Lung (tissue), 12 donors: Measurements from ENCODE around the gene TAGLN. TPM values are rescaled to one million over a fixed set of nuclear protein-coding genes. Genes with fewer than 3 reads are reported as not detected.
A peak's percentile ranks its signal among the peaks of the same experiment; 100 is the strongest.
"Not testable (repeated sequence)": the region's sequence is repeated elsewhere in the genome, so short reads cannot be mapped to it uniquely, and the experiment has no call there.

Experiments
- ATAC-seq: fragments of 200-7000 bp; cut with Tn5 transposase; one replicate; pipeline ENCODE4 v1.9.1; 2020; ENCODE audit warnings: moderate number of reproducible peaks; ENCODE audit not compliant: insufficient read depth, low FRiP score
- DNase-seq, 3 donors: peaks; one replicate each; pipeline ENCODE4 v3.0.0-alpha.2; 2013 to 2017
- H3K27ac ChIP-seq, 2 donors: one replicate each; pipeline ENCODE4 v1.5.1; 2013; ENCODE audit warnings: mild to moderate bottlenecking in 2 of 2, moderate library complexity in 2 of 2, control low read depth in 1 of 2, inconsistent platforms in 1 of 2, low read depth in 1 of 2, low read length in 1 of 2
- H3K27me3 ChIP-seq, 3 donors: one replicate each; pipeline ENCODE4 v1.5.1; 2013; ENCODE audit warnings: low read length in 2 of 3; ENCODE audit not compliant: control insufficient read depth in 3 of 3, insufficient read depth in 3 of 3
- H3K36me3 ChIP-seq, 4 donors: one replicate each; pipeline ENCODE4 v1.5.1; 2013; ENCODE audit warnings: low read length in 4 of 4, mild to moderate bottlenecking in 1 of 4, moderate library complexity in 1 of 4; ENCODE audit not compliant: control insufficient read depth in 4 of 4, insufficient read depth in 4 of 4
- H3K4me1 ChIP-seq, 5 donors: one replicate each; pipeline ENCODE4 v1.5.1; 2013; ENCODE audit warnings: low read length in 5 of 5, mild to moderate bottlenecking in 2 of 5, moderate library complexity in 1 of 5; ENCODE audit not compliant: control insufficient read depth in 5 of 5, insufficient read depth in 5 of 5
- H3K4me3 ChIP-seq: one replicate; pipeline ENCODE4 v1.5.1; 2013; ENCODE audit warnings: mild to moderate bottlenecking, control low read depth, moderate library complexity
- H3K9ac ChIP-seq, 2 donors: one replicate each; pipeline ENCODE4 v1.5.1; 2013; ENCODE audit warnings: low read length in 2 of 2, control low read depth in 1 of 2; ENCODE audit not compliant: insufficient read depth in 1 of 2
- H3K9me3 ChIP-seq, 4 donors: one replicate each; pipeline ENCODE4 v1.5.1; 2013; ENCODE audit warnings: low read length in 3 of 4, mild to moderate bottlenecking in 1 of 4, moderate library complexity in 1 of 4; ENCODE audit not compliant: control insufficient read depth in 4 of 4, insufficient read depth in 3 of 4
- CTCF ChIP-seq: IDR thresholded peaks from 2 replicates; pipeline ENCODE4 v1.5.1; 2012; ENCODE audit warnings: mild to moderate bottlenecking; ENCODE audit errors: control extremely low read depth, extremely low read depth
- WGBS, 2 donors: extraction: QIAGEN DNeasy Blood & Tissue Kit; methylation state at CpG; one replicate each; pipeline ENCODE4 v1.1.7; 2013; 5-methylcytosine and 5-hydroxymethylcytosine counted together
- polyA plus RNA-seq, 2 donors: library from polyadenylated mRNA; stranded (reverse); fragments of 200-250 nt; gene quantifications; one replicate each; pipeline ENCODE4 v1.2.1, GENCODE V29; 2013
- total RNA-seq, 2 donors: library from RNA; depleted of rRNA in 1 of 2; stranded (reverse); fragments of >200 nt in 1 of 2; gene quantifications; one replicate each; pipeline ENCODE4 v1.2.1, GENCODE V29; 2014 to 2021
- donor health status: control.
- donor health status: control.
- donor health status: Bipolar disorder and iron deficiency.
- donor health status: healthy.
- donor health status: DM: yes; HTN: yes; CAD: no.

Gene TAGLN
- total and polyA plus RNA-seq, 4 donors = 172 to 683 (median 519) TPM

DNA sequence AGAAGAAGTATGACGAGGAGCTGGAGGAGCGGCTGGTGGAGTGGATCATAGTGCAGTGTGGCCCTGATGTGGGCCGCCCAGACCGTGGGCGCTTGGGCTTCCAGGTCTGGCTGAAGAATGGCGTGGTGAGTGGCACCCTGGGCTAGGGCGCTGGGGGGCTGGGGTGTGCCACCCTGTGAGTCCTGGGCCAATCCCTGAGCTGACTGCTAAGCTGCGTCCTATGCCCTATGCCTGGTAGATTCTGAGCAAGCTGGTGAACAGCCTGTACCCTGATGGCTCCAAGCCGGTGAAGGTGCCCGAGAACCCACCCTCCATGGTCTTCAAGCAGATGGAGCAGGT lies 3.9 kb downstream of the TAGLN start:
- H3K4me3 ChIP-seq = no peak overlapping the region
- no peak overlapping the region for H3K27ac ChIP-seq
- no peak overlapping the region for H3K9ac ChIP-seq

DNA sequence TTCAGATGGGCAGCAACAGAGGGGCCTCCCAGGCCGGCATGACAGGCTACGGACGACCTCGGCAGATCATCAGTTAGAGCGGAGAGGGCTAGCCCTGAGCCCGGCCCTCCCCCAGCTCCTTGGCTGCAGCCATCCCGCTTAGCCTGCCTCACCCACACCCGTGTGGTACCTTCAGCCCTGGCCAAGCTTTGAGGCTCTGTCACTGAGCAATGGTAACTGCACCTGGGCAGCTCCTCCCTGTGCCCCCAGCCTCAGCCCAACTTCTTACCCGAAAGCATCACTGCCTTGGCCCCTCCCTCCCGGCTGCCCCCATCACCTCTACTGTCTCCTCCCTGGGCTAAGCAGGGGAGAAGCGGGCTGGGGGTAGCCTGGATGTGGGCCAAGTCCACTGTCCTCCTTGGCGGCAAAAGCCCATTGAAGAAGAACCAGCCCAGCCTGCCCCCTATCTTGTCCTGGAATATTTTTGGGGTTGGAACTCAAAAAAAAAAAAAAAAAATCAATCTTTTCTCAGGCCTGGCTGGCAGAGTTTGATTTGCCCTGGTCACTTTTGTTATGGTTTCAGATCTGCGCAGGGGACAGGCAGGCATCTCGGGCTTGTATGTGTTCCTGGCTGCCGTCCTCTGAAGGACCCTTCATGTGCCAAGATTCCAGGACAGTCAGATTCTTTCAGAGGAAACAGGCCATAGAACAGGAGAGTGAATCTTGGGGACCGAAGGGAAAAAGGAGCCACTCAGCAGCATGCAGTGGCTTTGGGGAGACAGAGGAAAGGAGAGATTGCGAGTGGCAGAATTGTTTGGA lies 5.3 kb downstream of the TAGLN start:
- no peak for TF ChIP-seq CTCF
- H3K27me3 ChIP-seq = no peaks in the 10 kb centered on the region
- H3K27ac ChIP-seq = peak overlapping the region in 1 of 2 donors; percentile 16
- H3K9ac ChIP-seq = no peak overlapping the region
- H3K4me3 ChIP-seq = no peak overlapping the region
- WGBS, 2 donors = 80 to 91% methylated on average over 16 to 17 of the region's 17 CpGs
- peaks cover 0 to 23% (median 2%) of the 10 kb centered on the region in 4 donors for H3K36me3 ChIP-seq
- H3K4me1 ChIP-seq = peaks cover 0 to 15% (median 0%) of the 10 kb centered on the region in 5 donors
- DNase-seq (peak in 2 of 3 donors; percentile 15 to 21), ATAC-seq (no peak)
- H3K9me3 ChIP-seq = no peaks in the 10 kb centered on the region

More for the DNA sequence above, 3.9 kb downstream of the TAGLN start:
- peaks cover 0 to 25% (median 0%) of the 10 kb centered on the region in 5 donors for H3K4me1 ChIP-seq
- DNase-seq (no peak), ATAC-seq (no peak)
- H3K9me3 ChIP-seq = no peaks in the 10 kb centered on the region
- H3K36me3 ChIP-seq = peaks cover 0 to 23% (median 2%) of the 10 kb centered on the region in 4 donors
- TF ChIP-seq CTCF = no peak
- no peaks in the 10 kb centered on the region for H3K27me3 ChIP-seq
- WGBS, 2 donors = 93 to 97% methylated on average over 10 of the region's 10 CpGs

DNA sequence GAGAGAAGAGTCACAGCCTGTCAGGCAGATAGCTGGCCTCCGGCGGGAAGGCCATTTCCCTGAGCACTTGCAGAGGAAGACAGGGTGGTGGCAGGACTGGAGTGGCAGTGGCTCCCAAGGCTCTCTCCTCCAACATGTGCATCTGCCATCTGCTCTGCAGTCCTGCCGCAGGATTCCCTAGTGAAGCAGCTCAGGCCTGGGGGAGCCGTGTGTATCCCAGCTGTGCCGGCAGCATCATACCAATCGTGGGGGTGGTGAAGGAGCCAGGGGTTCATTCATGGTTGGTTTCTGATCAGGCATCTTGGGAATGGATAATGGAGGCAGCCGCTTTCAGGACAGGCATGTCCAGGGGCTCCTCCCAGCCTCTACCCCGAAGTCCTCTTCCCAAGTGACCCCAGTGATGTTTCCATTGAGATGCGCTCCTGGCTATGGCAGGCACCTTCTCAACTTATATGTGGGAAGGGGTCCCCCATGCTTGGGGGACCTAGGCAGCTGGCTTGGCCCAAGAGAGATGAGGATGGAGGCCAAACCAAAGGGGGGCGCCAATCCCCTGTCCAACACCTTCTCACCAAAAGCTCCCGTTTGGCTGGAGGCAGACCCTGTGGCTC lies 6.1 kb downstream of the TAGLN start:
- Histone ChIP-seq H3K27ac (peak overlapping the region; percentile 14 to 46), H3K4me3 (no peak overlapping the region), H3K4me1 (peaks cover 0 to 13% (median 0%) of the 10 kb centered on the region in 5 donors), H3K9me3 (no peaks in the 10 kb centered on the region), H3K27me3 (no peaks in the 10 kb centered on the region), H3K36me3 (peaks cover 0 to 25% (median 2%) of the 10 kb centered on the region in 4 donors), H3K9ac (no peak overlapping the region)
- no peak for DNase-seq
- WGBS, 2 donors = 90 to 96% methylated on average over 11 of the region's 11 CpGs
- TF ChIP-seq CTCF = no peak
- ATAC-seq = no peak

- not testable (repeated sequence) for H3K9ac ChIP-seq, H3K27ac ChIP-seq, DNase-seq, H3K4me3 ChIP-seq, H3K27me3 ChIP-seq, ATAC-seq, H3K9me3 ChIP-seq
- H3K36me3 ChIP-seq = peaks cover 0 to 25% (median 2%) of the 10 kb centered on the region in 4 donors
- WGBS, 2 donors = 90 to 91% methylated on average over 7 to 8 of the region's 8 CpGs
- H3K4me1 ChIP-seq = peaks cover 0 to 13% (median 0%) of the 10 kb centered on the region in 5 donors
These were observed 6.9 kb downstream of the TAGLN start for GRCh38 chr11:117206111-117206510.

- not testable (repeated sequence) for H3K9me3 ChIP-seq, H3K9ac ChIP-seq, H3K4me3 ChIP-seq, DNase-seq, H3K27me3 ChIP-seq, H3K27ac ChIP-seq, ATAC-seq
- H3K36me3 ChIP-seq = peaks cover 0 to 25% (median 2%) of the 10 kb centered on the region in 4 donors
- H3K4me1 ChIP-seq = peaks cover 0 to 13% (median 0%) of the 10 kb centered on the region in 5 donors
- 84 to 100% methylated on average over 5 to 6 of the region's 11 CpGs for WGBS, 2 donors
These were observed 7.7 kb downstream of the TAGLN start for GRCh38 chr11:117206859-117207258.

GRCh38 chr11:117207481-117207880 lies 8.3 kb downstream of the TAGLN start:
- ATAC-seq, H3K9ac ChIP-seq, H3K27me3 ChIP-seq, H3K27ac ChIP-seq, DNase-seq, H3K4me3 ChIP-seq, H3K9me3 ChIP-seq: not testable (repeated sequence)
- Histone ChIP-seq H3K4me1 (peaks cover 0 to 13% (median 0%) of the 10 kb centered on the region in 5 donors), H3K36me3 (peaks cover 0 to 25% (median 2%) of the 10 kb centered on the region in 4 donors)
- WGBS, 2 donors = 89 to 95% methylated on average over 5 of the region's 5 CpGs
